GM10847 (cell line): ENCODE results near the gene ATF5.

ENCODE experiments used
- POLR2A ChIP-seq: IDR thresholded peaks from 2 replicates; pipeline ENCODE4 v1.6.1; 2011; ENCODE audit not compliant: insufficient read length; ENCODE audit errors: extremely low read depth

ATF5 gene

DNA sequence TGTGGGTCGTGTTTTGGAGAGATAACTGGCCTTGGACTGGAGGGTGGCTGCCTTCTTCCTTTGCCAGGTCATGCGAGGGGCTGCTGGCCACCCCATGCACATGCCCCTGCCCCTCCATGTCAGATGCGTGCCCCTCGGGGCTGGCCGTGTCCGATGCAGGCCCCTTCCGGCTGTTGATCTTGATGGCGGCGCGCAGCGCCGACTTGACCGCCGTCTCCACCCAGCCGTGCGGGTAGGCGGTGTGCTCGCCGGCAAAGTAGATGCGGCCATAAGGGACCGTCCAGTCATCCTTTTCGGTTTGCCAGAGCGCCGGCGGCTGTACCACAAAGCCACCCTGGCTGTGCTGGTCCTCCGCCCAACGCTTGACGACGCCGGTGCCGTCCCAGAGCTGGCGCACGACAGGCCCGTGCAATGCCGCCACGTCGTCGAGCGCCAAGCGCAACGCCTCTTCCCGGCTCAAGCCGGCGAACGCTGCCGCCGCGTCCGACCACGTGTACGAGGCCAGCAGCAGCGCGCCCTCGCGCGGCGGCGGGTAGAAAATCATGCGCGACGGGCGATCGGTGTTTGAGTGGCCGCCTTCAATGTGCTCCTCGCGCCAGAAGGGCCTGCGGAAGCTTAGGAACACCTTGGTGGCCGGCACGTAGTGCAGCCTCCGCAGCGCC lies 39.2 kb upstream of the ATF5 start:
- TF ChIP-seq POLR2A = no peak

DNA sequence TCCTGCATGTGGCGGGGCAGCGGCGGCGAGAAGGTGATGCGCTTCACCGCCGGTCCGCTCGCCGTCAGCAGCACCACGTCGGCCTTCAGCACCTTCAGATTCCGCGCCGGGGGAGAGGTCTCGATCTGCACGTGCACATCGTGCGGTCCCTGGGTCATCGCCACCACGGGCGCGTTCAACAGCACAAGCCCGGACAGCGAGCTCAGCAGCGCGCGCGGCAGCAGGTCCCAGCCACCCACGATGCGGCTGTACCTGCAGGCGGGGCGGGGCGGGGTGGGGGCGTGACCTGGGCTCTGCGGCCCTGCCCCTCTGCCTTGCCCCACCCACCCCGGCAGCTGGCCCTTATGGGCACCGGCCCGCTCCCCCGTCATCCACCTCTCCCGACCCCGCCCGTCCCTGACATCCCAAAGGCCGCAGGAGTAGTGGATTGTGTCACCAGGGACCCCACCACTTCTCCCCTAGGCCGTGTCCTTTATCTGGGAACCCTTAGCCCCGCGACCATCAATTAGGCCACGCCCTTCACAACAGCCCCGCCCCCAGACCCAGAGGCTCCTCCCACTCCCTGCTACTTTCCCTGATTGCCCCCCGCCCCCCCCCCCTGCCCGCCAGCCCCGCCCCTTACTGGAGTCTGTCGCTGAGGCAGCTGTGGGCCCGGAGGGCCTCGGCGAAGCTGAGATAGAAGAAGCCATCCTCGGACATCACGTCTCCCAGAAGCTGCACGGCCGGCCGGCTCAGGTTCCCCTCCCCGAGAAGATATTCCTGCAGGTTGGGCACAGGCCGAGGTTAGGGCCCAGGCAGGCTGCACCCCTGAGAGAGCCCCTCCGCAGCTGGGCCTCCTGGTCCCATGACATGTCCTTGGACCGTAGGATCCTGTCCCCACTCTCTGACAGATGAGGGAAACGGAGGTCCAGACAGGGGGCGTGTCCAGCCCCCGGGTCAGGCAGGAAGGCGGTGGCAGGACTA lies 38.4 kb upstream of the ATF5 start:
- no peak for TF ChIP-seq POLR2A

DNA sequence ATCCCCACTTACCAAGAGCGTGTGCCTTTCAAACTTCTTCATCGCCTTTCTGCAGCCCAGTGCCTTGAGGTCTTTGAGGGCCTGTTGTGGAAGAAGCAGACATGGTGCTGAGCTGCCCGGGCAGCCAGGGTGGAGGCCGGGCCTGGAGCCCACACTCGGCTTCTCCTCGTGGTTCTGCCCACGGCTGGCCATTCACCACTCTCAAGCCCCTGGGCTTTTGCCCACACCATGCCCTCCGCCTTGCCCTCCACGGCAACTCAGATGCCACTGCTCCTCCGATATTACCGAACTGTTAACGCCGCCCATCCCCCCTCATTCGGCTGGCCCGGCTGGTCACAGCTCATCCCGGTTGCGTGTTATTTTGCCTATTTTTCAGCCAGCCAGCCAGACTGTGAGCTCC lies 37.6 kb upstream of the ATF5 start:
- TF ChIP-seq POLR2A = no peak

DNA sequence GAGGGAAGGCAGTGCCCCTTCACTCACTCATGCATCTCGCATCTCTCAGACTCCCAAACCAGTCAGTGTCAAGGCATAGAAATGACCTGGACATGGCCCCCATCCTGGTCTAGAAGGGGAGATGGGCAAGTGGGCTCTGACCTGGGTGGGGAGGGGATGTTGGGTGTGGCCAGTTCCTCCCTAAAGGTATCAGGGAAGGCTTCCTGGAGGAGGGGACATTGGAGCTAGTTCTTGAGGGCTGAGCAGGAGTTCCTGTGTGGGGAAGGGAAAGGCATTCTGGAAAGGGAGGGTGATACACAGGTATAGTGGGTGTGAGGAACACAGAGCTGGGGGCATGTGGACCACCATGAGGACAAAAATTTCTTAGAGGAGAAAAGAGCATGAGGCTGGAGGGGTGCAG lies 36.3 kb upstream of the ATF5 start:
- no peak for TF ChIP-seq POLR2A

DNA sequence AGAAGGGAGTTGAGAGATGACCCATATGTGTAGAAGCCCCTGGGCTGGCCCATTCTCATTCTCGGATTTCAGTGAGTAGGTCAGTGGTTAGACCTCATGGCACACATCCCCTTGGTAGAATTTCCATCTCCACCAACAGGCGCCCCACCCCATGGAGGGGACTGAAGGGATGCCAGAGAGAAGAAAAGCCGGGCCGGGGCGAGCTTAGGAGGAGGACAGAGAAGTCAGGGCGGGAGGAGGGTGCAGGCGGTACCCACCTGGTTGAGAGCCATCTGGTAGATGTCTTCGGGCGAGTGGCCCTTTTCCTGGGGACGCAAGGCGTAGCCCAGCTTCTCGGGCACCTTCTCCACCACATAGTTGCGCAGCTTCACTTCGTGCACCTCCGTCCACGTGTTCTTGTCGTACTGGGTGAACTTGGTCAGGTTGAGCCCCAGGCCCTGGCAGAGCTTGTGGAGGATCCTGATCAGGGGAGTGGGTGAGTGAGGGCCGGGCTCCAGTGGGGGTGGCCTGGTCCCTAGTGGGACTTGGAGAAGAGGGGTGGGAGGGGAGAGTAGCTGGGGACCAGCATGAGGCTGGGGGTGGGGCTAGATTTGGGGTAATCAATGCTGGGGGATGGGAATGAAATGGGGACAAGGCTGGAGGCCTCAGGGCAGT lies 34.9 kb upstream of the ATF5 start:
- no peak for TF ChIP-seq POLR2A

DNA sequence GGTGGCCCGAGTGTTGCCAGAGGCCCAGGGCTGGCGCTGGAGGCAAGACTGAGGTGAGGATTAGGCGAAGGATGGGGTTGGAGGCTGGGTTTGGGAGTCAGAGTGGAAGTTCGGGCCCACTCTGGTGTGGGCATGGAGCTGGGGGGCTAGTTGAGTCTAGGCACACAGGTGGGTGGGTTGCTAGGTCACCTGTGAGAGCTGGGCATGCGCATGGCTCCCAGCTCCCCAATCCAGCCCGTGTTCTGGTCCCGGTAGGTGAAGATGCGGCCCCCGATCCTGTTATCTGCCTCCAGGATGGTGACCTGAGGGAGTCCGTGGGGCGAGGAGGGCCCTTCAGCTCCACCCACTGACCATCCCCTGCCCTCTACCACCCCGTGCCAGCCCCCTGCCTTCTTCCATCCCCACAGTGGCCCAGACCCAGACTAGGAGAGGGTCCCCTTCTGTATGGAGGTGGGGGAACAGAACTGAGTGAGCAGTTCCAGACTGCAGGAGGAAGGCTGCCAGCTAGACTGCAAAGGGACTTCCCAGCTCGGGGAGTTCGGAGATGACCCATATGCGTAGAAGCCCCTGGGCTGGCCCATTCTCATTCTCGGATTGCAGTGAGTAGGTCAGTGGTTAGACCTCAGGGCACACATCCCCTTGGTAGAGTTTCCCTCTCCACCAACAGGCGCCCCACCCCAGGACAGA lies 34.0 kb upstream of the ATF5 start:
- TF ChIP-seq POLR2A = no peak

DNA sequence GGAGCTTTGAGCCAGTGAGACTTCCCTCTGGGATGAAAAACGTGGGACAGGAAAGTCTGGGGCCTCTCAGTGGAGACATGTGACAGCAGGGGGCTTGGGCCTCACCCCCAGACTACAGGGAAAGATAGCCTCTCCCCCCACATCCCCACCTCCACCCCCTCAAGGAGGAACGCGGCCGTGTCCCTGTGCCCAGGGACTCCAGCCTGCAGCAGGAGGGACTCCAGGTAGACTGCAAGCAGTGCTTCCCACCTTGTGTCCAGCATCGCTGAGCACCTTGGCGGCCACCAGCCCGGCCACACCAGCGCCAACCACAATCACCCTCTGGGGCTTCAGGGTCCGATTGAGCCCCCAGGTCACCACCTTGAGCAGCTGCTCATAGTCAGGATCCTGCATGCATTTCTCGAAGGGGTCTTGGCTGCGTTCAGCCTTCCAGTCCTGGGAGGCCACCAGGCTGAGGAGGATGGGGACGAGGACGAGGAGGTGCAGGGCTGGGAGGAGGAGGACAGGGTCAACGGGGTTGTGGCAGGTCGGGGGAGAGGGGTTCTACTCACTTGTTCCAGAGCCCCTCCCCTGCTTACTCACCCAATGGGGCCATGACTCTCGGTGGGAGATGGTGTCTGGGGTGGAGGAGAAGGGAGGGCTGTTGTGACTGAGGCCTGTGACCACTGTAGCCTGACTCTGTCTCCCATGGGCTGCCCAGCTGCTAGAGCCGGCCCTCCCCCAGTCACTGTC lies 33.3 kb upstream of the ATF5 start:
- peak; percentile 31 for TF ChIP-seq POLR2A

DNA sequence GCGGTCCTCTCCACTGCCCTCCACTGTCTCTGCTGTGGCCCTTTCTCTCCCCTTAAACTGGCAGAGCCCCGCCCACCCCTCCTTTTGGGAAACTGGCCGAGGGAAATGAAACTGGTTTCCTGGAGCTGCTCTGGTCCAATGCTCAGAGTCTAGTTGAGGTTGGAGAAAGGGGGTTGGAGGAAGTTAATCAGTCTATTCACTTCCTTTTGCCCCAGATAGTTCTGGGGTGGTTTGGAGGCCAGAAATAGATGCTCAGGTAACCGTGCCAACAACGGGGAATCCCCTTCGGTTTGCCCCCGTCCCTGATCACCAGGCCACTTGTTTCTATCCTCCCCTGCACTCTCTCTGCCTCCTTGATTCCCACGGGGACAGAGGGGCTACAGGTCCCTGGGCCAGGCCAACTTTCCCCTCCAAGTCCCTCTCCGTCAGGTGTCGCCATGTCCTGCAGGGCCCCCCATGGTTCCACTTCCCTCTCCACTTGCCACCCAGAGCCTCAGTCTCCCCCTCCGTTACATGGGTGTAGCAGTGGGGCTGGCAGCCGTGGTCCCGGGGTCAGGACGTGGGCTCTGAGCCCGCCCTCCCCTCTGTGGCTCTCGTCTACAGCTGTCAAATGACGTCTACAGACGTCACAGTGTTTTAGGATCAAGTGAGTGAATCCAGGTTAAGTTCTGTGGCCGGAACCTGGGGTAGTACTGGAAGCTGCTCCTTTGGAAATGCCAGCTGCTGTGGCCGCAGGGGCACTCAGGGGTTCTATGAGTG lies 32.0 kb upstream of the ATF5 start, which contains the start of gene IL4I1:
TSS of gene IL4I1 (minus strand) at position 25 of the 759 bp plus-strand sequence. CDS start 727 bp downstream, outside the sequence.
- TF ChIP-seq POLR2A = peak; percentile 4

DNA sequence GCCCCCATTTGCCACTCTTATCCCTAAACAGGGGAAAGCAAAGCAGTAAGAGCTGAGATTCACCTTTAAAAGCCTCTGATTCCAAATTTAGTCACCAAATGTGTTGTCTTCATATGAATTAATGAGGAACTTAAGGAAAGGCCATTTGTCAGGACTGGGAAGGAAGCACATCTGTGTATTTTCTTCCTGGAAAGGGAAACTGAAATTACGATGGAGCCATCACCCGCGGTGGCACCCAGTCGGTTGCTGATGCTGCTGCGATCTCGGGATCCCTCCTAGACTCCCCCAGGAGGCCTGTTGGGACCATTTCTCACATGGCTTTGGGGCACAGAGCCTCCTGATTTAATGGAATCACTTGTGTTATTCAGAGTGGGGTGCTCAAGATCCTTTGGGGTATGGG lies 24.9 kb upstream of the ATF5 start:
- TF ChIP-seq POLR2A = no peak

DNA sequence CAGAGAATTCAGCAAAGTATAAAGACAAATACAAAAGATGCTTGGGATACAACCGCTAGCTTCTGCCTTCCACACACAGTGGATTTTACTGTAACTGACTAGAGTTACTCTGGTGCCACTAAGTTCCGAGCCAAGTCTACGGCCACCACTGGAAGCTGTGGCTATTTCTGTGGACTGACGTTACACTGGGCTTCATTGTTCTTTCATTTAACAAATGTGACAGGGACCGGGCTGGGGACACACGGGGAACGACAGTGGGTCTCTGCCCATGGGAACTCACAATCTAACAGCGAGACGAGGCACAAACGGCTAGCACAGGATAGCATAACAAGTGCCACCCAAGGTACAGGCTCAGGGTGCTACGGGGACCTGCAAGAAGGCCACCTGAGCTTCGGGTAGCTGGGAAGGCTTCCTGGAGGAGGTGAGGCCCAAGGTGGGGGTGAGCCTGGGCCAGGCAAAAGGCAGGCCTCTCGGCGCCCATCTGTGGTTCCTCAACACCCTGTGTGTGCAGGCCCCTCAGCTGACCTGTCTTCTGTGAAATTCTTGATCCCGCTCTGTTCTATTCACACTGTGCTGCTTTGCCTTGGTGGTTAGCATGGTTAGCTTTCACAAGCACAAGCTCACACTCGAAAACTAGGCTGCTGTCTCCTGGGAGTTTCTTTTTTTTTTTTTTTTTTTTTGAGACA lies 22.0 kb upstream of the ATF5 start:
- no peak for TF ChIP-seq POLR2A

DNA sequence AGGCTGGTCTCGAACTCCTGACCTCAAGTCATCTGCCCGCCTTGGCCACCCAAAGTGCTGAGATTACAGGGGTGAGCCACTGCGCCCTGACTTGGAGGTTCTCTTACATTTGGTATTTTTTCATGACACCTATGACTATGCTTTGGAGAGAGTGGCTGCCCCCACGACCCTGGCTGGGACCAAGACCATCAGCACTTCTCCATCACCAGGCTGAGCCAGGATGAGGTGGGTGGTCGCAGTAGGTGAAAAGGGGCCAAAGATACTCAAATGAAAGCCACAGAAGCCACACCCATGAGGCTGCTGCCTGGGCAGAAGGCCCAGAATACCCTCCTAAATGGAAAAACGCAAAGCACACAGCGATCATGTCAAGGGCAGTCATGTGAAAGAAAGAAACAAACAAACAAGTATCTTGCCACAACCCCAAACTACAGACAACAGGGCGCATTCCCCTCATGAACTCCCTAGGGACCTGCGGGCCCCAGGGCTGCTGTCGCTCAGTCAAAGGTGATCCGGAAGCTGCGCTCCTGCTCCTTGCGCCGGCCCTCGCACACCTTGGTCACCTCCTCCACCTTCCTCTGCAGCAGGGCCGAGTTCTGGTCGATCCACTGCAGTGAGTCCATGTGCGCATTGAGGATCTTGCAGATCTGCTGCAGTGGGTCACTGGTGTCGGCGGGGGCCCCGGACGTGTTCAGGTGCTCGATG lies 21.1 kb upstream of the ATF5 start:
- no peak for TF ChIP-seq POLR2A
